Epithelial cell of esophagus (primary cell): Measurements from ENCODE around the gene RNLS.
A peak's percentile ranks its signal among the peaks of the same experiment; 100 is the strongest.
"Not testable (repeated sequence)": the region's sequence is repeated elsewhere in the genome, so short reads cannot be mapped to it uniquely, and the experiment has no call there.

Source experiments
- DNase-seq: peaks from one replicate; pipeline ENCODE4 v3.0.0; 2010; ENCODE audit warnings: low read depth
- H3K4me3 ChIP-seq: 2 replicates; pipeline ENCODE4 v1.5.1; 2011; ENCODE audit warnings: mild to moderate bottlenecking, low read length, control low read depth
- CTCF ChIP-seq: IDR thresholded peaks from 2 replicates; pipeline ENCODE4 v1.5.1; 2011; ENCODE audit warnings: low read depth, mild to moderate bottlenecking, low read length, control low read depth, inconsistent platforms; ENCODE audit not compliant: insufficient read depth; ENCODE audit errors: missing control alignments

RNLS gene

GRCh38 chr10:88489107-88489506, 94.0 kb downstream of the RNLS start:
- TF ChIP-seq CTCF: no peak
- no peak overlapping the region for H3K4me3 ChIP-seq

GRCh38 chr10:88486816-88487215, 96.3 kb downstream of the RNLS start:
- H3K4me3 ChIP-seq, DNase-seq: not testable (repeated sequence)

More at GRCh38 chr10:88489107-88489506, 94.0 kb downstream of the RNLS start:
- DNase-seq: no peak

GRCh38 chr10:88482220-88482619, 100.9 kb downstream of the RNLS start:
- no peak for DNase-seq
- no peak for TF ChIP-seq CTCF
- H3K4me3 ChIP-seq: no peak overlapping the region

GRCh38 chr10:88478256-88478655, 104.9 kb downstream of the RNLS start:
- no peak overlapping the region for H3K4me3 ChIP-seq
- TF ChIP-seq CTCF: no peak
- DNase-seq: peak; percentile 91

- no peak overlapping the region for H3K4me3 ChIP-seq
- TF ChIP-seq CTCF: no peak
- peak; percentile 37 for DNase-seq
Observed at GRCh38 chr10:88477343-88478085, 105.6 kb downstream of the RNLS start.

GRCh38 chr10:88474884-88475844, 108.0 kb downstream of the RNLS start:
- no peak for TF ChIP-seq CTCF
- no peak overlapping the region for H3K4me3 ChIP-seq
- no peak for DNase-seq
